Activated T-cell treated with anti-CD3 and anti-CD28 coated beads for 48 hours (primary cell): ENCODE results near the gene TBC1D22A.

ENCODE experiments used
- DNase-seq: peaks from one replicate; pipeline ENCODE4 v3.0.0-alpha.2; 2020; ENCODE audit warnings: low read depth

TBC1D22A gene

DNA sequence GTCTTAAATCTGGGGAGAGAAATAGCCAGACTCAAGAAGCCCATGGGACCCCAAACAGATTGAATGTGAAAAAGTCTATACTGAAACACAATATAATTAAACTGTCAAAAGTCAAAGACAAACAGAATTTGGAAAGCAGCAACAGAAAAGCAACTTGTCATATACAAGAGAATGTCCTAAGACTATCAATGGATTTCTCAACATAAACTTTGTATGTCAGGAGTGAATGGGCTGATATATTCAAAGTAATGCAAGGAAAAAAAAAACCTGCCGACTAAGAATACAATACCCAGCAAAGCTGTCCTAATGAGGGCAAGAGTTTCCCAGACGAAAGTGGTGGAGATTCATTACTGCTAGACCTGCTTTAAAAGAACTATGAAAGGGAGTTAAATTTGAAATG, 73.2 kb downstream of the TBC1D22A start:
- DNase-seq: no peak

DNA sequence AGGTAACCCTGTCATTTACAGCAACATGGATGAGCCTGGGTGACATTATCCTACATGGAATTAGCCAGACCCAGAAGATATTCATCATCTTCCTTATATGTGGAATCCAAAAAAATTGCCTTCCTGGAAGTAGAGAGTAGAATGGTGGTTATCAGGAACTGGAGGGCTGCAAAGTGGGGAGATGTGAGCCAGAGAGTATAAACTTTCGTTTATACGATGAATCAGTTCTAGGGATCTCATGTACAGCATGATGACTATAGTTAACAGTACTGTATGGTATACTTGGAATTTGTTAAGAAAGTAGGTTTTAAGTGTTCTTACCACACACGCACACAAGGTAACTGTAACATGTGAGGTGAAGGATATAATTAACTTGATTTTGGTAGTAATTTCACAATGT, 79.1 kb downstream of the TBC1D22A start:
- DNase-seq: no peak

DNA sequence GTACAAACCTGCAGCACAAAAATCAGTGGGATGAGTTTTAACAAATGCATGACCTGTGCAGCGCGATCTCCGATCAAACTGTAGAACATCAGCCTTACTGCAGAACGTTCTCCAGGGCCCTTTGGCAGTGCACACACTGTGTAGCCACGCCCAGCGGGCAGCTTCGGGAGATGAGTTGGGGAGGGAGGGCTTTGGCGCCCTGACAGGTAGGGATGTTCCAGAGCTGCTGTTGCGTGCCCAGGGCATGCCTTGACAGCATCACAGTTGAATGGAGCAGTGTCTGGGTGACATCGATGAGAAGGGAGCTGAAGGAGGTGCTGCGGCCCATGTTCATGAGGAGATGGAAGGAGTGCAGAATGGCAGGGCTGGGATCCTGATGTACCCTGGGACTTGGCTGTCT, 80.2 kb downstream of the TBC1D22A start:
- no peak for DNase-seq

DNA sequence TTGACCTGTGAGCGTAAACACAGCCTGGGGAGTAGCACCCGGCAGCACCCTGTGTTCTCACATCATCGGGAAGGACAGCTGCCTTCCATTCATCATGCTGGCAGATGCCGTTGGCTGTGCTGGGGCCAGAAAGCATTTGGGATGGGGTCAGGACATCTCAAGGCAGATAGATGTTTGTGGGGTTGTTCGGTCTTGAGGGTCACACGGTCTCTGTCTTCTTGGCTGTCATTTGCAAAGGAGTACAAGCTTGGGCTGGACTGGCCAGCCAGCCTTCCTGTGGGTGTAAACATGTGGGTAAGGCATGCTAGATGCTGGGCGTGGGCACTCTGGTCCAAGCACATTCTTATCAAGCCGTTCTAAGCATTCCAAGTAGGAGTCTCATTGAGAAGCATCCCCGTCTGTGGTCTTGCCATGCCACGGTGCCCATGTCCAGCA, 81.4 kb downstream of the TBC1D22A start:
- DNase-seq: no peak

DNA sequence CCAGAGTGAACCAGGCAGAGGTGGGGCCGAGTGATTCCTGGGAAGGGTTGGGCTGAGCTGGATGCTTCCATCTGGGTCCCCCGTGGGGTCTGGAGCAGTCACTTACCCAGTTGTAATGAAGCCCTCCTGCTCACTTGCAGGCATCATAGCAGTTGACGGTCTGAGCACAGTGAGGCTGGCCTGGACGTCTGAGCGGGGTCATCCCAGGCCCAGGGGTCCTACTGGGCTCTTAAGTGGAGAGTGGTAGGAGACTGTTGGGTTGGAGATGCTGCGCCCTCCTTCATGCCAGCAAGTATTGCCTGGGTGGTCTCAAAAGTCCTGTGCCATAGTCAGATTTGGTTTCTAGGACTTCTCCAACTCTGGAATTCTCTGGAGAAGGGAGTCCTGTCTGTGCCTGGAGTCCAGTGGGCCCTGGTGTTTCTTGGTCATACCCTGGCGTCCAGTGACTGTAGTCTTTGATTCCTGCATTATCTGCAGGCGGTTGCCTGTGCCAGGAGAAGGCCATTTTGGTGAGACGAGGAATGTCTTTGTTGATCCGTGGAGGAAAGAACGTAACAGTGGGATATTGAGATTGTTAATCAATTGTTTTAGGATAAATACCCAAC, 82.3 kb downstream of the TBC1D22A start:
- no peak for DNase-seq

DNA sequence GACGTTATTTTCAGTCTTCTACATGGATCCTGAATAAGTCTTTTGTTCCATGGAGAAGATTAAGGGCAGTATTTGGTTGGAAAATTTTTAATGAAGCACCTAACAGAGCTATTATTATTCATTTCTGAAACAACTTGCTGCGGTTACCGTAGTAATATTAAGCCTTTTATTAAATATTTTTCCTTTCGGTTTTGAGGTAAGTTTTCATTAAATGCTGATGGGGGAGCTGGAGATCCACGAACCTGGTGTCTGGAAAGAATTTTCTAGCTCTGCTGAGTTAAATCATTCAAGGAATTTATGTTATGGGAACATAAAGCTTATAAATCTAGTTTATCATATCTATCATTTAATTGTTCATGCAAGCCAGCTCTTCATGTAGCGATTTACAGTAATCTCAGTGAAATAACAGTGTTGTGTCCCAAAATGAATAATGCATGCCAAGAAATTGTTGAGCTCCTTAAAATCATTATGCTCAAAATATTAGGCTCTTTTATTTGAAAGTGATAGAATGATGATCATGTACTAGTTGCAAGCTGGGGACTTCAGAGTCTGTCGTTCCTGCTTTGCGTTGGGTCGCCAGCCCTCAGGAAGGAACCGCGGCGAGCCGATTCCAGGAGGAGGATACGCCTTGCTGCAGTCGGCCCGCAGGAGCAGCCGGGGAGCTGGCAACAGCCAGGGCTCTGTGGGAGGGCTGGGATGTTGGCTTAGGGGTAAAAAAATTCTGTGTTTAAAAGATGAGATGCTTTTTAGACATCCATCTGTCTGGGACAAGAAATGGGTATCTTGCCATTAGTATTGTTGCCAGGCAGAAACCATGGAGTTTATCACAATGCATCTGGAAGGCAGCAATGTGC, 83.1 kb downstream of the TBC1D22A start:
- DNase-seq: no peak

DNA sequence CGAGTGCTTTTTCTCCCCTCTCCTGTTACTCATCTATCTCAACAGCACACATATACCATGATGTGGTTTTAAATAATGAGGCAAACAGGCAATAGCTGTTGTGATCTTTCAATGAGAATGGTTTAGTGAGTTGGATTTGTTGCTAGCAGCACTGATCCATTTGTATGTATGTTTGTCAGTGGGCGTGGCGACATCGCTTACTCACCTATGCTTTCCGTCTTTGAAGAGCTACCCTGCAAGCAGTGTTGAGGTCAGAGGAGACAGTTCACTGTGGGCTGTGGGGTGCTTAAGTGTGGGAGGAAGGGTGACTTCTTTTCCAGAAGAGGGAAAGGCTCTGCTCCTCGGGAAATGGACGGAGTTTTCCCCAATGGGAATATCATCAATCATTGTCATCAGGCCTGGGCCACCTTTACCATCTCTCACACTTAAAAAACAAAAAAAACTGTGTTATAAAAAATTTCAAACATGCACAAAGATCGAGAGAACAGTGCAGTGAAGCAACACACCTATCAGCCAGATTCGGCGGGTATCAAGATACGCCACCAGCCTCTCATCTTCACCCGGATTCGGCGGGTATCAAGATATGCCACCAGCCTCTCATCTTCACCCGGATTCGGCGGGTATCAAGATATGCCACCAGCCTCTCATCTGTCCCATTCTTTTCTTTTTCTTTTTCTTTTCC, 83.8 kb downstream of the TBC1D22A start:
- peak; percentile 3 for DNase-seq

DNA sequence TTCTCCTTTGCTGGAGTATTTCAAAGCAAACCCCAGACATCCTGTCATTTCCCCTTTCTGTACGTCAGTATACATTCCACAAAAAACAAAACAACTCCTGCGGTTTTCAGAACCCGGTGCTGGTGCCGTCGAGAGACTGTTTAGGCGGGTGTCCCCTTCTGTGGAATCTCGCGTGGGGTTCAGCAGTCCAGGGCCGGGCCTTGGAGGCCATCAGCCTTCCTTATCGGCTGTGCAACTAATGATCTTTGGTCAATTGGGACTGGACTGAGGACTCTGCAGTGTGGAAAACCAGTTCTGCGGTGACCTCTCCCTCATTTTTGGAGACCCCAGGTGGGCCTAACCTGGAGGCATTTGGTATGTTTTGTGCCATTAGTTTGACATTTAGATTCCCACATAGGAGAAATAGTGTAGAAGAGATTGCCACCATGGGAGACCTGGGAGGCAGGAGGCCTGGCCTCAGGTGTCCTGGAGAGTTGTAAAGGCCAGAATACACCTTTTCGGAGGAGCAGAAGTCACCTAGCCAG, 84.4 kb downstream of the TBC1D22A start:
- DNase-seq: no peak

DNA sequence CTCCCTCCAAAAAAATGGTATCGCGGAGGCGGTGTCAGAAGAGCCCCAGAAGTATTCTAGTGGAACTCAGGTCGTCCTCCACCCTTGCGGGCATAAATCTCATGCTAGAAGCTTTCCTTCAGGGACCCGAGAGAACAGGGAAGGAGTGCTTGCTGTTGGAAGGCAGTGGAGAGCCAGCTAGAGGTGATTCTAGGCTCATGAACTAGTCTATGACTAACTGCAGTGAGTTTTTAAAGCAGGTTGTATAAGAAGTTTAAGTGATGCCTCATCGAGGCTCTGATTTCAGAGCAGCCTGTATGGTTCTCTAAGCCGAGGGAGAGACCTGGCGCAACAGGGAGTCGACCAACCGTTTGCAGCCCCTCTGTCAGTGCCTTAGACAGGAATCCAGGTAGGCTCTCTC, 85.7 kb downstream of the TBC1D22A start:
- no peak for DNase-seq

DNA sequence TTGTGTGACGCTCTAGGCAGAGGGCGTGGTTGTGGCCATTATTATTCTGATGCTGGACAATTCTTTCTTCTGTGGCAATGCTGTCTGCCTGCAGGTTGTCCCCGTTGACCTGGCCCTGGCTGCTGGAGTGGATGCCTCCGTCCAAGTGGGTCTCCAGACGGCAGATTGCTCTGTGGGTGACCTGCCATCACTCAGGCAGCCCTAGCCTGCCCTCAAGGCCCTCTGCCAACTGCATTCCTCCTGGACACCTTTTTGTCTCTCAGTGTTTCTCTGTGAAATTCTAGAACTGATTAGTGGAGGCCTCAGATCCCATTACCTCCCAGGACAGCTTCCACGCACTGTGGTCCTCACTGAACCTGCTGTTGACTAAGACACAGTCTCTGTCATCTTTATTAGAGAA, 86.7 kb downstream of the TBC1D22A start:
- no peak for DNase-seq

DNA sequence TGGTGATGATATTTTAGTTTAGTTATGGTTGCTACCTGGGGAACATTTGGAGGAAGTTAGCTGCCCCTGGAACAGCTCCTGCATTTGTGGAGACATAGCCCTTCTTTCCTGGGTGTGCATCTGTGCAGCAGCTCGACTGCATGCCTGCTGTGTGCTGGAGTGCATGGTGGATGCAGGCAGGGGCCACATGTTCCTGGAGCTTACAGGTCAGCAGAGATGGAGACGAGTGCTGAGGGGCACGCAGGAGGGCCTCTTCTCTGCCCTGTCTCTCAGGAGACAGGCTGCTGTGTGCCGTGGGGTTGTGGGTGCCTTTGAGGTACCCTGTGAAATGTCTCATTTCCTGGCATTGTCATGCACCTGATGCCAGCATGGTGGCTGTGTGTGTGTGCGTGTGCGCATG, 87.5 kb downstream of the TBC1D22A start:
- DNase-seq: no peak

DNA sequence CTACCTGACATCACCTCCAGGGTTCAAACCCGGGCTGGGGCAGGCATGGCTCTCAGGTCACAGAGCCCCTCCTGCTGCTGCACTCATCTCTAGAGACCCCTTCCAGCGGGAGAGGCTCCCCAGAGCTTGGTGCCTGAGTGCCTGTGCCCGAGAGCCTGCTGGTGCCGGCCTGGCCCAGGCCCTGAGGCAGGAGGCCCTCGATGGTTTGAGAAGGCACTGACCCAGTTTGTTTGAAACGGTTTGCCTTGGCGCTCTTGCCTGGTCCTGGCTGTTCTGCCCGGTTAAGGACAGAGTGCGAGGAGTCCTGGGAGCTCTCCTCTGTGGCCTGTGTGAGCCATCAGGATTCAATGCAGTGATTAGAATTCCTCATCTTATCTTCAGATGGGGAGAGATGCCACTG, 88.9 kb downstream of the TBC1D22A start:
- no peak for DNase-seq

DNA sequence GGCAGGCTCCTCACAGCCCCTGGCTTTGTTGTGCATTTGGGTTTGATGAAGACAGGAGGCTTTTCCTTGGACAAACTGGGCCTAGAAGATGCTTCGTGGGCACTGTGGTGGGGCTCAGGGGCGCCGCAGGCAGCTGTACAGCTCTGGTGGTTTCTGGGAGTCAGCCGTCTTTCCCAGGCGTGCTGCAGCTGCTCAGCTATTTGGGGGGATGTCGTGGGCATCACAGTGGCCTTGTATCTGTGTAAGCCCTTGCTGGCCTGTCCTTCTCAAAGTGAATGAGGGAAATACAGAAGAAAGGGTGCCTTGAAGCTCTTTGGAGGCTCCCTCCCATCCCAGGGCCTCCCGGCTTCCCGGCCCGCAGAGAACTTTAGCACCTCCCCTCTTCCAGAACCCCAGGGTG, 89.5 kb downstream of the TBC1D22A start:
- no peak for DNase-seq

DNA sequence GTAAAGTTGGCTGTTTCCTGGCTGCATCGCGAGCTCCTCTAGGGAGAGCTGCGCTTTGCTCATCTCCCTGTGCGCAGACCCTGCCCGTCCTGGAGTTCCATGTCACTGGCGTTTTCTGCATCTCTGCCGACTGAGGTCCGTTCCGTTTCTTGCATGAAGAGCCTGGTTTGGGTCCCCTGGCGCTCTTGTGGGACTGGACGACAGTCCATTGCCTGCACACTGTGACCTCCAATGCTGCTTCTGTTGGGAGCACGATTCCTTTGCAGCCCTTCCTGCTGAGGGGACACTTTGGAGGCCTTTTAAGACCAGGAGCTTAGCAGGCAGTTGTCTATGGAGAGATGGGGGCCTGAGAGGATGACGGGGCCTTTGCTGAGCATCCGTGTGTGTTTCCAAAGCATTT, 90.3 kb downstream of the TBC1D22A start:
- DNase-seq: no peak

DNA sequence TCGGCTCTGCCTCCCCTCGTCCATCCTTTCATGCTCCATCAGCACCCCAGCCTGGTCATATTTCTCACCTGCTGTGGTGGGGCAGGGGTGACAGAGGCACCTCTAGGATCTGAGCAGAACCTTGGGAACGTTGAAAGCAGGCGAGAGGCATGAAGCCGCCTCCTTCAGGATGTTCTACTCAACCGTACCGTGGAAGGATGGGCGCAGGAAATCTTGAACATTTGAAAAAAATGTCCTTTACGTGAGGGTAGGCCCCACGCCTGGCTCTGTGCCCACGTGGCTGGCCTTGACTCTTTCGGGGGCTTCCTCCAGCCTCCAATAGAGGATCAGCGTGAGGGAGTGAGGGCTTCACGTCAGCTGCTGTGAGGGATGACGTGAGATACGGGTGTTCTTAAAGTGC, 90.7 kb downstream of the TBC1D22A start:
- no peak for DNase-seq

DNA sequence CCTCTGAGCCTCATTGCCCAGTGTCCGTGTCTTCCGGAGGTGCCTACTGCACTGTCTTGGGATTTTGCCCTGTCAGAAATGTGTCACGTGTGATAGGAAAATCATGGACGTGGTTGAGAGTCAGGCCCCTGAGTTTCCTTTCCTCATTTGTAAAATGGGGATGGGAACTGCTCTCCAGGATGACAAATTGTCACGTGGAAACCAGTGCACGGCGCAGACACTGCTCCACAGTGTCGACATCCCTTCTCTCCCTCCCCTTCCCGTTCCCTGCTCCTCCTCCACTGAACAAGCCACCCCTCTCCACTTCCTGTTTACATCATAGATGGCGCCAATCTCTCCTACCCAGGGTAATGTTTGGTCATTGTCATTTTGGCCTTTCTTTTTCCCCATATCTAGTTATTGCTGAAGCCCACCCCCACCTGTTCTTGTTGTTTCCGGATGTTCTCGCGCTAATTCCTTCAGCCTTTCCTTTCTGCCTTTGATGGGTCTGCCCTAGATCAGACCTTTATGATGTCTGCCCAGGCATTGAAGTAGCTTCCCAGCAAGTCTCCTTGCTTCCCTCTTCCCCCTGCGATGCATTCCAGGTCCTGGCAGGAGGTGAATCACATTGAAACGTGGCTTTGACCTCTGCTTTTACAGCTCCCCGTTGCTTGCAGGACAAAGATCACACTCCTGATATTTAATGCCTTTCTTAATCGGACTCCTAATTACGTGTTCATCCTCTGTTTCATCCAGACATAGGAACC, 91.8 kb downstream of the TBC1D22A start:
- no peak for DNase-seq

DNA sequence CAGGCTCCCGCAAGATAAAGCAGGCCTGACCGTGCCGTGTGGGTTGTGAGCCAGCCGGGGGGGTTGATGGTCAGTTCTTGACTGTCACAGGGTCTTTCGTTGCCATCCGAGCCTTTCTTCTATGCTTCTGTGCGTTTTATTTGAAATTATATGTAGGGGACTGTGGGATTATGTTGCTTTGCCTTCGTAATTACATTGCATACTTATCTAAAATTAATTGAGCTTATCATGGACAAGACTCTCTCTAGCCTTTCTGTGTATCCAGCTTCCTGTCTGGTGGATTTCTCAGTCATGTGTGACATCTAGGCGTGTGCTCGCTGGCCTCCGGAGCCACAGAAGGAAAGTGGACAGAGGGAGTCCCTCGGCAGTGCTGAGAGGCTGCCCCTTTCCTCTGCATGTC, 93.2 kb downstream of the TBC1D22A start:
- DNase-seq: no peak

DNA sequence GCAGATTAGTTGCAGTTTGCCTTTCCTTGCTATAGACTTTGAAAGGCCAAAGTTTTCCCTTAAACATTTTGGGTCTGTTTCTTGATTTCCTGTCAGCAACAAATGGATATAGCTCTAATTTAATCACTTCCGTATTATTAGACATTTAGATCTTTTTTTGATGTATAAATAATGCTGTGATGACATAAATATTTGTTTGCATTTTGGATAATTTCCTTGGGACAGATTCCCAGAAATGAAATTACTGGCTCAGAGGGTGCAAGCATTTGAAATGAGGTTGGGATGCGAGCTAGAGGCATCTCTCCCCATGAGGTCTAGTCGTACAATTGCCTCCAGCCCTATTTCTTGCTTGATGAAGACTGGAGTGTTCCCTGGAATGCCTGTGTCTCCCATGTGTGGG, 94.2 kb downstream of the TBC1D22A start:
- no peak for DNase-seq

DNA sequence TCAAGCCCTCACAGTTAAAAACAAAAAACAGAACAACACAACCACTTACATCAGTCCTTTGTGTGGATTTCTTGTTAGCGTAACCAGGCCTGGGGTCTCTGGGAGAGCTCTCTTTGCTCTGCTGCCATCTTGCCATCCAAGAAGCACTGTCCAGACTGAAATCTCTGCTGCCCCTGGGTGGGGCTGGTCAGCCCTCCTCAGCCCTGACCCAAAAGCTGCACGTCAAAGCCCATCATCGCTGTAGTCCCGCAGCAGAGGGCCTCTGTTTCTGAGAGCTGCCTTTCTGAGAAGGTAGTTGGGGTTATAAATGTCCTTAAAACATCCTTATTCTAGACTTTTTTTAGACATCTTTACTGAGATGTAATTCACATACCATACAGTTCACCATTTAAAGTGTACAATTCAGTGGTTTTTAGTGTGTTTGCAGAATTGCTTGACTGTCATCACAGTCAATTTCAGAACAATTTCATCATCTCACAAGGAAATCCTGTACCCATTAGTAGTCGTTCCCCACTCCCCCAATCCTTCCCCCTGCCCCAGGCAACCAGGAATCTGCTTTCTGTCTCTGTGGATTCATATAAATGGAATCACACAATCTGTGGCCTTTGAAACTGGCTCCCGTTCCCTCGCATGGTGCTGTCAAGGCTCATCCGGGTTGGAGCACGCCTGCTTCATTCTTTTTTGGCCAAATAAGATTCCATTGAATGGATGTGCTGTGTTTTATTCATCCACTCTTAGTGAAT, 94.9 kb downstream of the TBC1D22A start:
- DNase-seq: no peak

DNA sequence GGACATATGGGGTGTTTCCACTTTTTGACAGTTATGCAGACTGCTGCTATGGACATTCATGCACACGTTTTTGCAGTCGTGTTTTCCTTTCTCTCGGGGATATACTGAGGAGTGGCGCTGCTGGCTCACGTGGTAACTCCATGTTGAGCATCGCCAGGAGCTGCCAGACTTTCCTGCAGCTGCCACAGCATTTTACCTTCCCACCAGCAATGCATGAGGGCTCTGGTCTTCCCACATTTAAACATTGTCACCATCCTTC, 95.4 kb downstream of the TBC1D22A start:
- DNase-seq: no peak

DNA sequence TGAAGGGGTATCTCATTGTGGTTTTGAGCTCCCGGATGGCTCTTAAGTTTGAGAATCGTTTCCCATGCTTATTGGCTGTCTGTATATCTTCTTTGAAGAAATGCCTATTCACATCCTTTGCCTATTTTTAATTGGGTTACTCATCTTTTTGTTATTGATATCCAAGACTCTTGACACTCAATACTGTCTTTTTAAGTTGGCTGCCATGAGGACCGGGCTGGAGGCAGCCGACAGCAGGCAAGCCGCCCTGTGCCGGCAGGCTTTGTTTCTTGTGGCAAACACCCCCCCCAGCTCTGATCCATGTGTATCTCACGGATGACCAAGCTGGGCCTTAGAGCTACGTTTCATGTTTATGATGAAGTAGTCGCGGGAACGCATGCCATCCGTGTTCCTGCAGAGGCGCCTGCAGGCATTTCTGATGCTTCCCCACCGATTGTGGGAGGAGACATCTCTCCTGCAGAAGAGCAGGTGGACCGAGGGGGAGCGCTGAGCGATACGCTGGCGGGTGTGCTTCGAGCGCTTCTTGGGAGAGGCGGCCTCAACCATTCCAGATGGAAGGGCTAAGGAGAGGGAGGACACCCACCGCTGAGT, 95.8 kb downstream of the TBC1D22A start:
- DNase-seq: no peak
